HG03064 (cell line): ENCODE results near the gene DR1.
"Not testable (repeated sequence)": the region's sequence is repeated elsewhere in the genome, so short reads cannot be mapped to it uniquely, and the experiment has no call there.

Experiments
- ATAC-seq: cut with Tn5 transposase; IDR thresholded peaks from one replicate; pipeline ENCODE4 v1.9.1; 2021; ENCODE audit warnings: low read depth; ENCODE audit not compliant: unreplicated experiment

Gene DR1

GRCh38 chr1:93374334-93375106, 28.8 kb downstream of the DR1 start:
- ATAC-seq, result no peak

- ATAC-seq, result no peak
Observed at GRCh38 chr1:93384656-93385055, 38.9 kb downstream of the DR1 start.

DNA sequence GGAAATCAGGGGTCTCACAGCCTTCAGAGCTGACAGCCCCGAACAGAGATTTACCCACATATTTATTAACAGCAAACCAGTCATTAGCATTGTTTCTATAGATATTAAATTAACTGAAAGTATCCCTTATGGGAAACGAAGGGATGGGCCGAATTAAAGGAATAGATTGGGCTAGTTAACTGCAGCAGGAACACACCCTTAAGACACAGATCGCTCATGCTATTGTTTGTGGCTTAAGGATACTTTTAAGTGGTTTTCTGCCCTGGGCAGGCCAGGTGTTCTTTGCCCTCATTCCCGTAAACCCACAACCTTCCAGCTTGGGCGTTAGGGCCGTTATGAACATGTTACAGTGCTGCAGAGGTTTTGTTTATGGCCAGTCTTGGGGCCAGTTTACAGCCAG, 40.6 kb downstream of the DR1 start:
- not testable (repeated sequence) for ATAC-seq

DNA sequence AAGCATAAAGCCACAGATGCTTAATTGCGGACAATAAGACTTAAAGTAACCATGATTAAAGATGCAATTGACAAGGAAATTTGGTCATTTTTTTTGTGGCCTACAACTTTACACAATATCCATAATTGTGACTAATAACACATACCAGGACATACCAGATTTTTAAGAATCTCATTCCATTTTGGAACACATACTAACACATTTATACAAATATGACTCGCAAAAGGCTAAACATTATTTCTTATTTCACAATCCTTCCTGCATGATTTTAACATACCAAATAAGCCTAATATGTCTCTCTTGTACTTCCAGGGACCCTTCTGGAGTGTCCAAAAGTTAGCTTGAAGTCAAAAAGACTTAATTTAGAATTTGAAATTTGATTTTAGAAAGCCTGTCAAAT, 48.8 kb downstream of the DR1 start:
- ATAC-seq, result no peak

- ATAC-seq, result no peak
Observed at GRCh38 chr1:93395195-93395594, 49.5 kb downstream of the DR1 start.

DNA sequence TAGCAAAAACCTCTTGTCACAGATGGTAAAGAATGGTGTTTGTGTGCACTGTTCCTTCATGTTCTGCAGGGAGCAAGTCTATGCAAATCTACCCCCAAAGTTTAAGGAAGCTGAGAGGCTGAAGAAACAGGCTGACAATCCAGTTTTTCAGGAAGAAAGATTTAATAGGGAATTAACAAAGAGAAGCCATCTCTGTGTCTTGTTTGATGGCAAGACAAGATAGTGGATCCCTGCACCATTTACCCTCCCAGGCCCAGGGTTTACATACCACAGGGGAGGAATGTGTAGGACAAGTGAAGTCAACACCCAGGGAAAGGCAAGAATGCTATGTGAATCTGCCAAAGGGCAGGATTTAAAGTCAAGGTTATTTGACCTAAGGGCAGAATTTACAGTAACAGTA, 54.1 kb downstream of the DR1 start:
- ATAC-seq, result no peak

GRCh38 chr1:93408203-93408602, 62.5 kb downstream of the DR1 start:
- ATAC-seq, result no peak

GRCh38 chr1:93411000-93411399, 65.3 kb downstream of the DR1 start:
- no peak for ATAC-seq

- no peak for ATAC-seq
Observed at GRCh38 chr1:93414749-93415148, 69.0 kb downstream of the DR1 start.

GRCh38 chr1:93415296-93415695, 69.6 kb downstream of the DR1 start:
- ATAC-seq, result no peak

GRCh38 chr1:93416183-93416582, 70.5 kb downstream of the DR1 start:
- no peak for ATAC-seq
